H1 (cell line): ENCODE results near the gene ALAS1. TPM values are rescaled to one million over a fixed set of nuclear protein-coding genes. Genes with fewer than 3 reads are reported as not detected.

Experiments used
- CTCF ChIA-PET: fragments of 300-600 bp; sonication (Branson Sonifier 250); formaldehyde crosslinking; loops from one replicate; lab custom pipeline; 2021; ENCODE audit not compliant: partially characterized antibody; lab: Charles Lee
- POLR2A ChIA-PET: fragments of 300-600 bp; sonication (Branson Sonifier 250); formaldehyde crosslinking; loops from one replicate; lab custom pipeline; 2021; ENCODE audit warnings: inconsistent platforms; ENCODE audit not compliant: partially characterized antibody; lab: Charles Lee
- DNase-seq, 2 experiments: peaks; one replicate each; pipeline versions ENCODE4 v3.0.0 to v3.0.0-alpha.2; 2010 to 2022; ENCODE audit warnings: low spot score in 2 of 2, low read depth in 1 of 2, mixed read lengths in 1 of 2
- FAIRE-seq: peaks from 2 replicates; lab custom pipeline; 2011; peaks lifted over from hg19 to GRCh38; lab: Jason Lieb, UNC
- H2AFZ ChIP-seq: 2 replicates; pipeline ENCODE4 v1.8.1; 2012; ENCODE audit warnings: low read length, inconsistent platforms
- H2AK5ac ChIP-seq: 2 replicates; pipeline ENCODE4 v1.6.1; 2013; ENCODE audit warnings: low read depth, low read length
- H2BK120ac ChIP-seq: replicated peaks from 2 replicates; pipeline ENCODE3; 2013; ENCODE audit warnings: low read depth, low read length, inconsistent platforms
- H2BK12ac ChIP-seq: 2 replicates; pipeline ENCODE4 v1.6.1; 2013; ENCODE audit warnings: low read depth, low read length
- H2BK15ac ChIP-seq: 2 replicates; pipeline ENCODE4 v1.6.1; 2013; ENCODE audit warnings: low read length
- H2BK20ac ChIP-seq: 2 replicates; pipeline ENCODE4 v1.6.1; 2013; ENCODE audit warnings: low read length
- H2BK5ac ChIP-seq: 2 replicates; pipeline ENCODE4 v1.6.1; 2013; ENCODE audit warnings: low read depth, low read length
- H3K14ac ChIP-seq: 2 replicates; pipeline ENCODE4 v1.6.1; 2013; ENCODE audit warnings: inconsistent platforms; ENCODE audit not compliant: insufficient read length
- H3K18ac ChIP-seq: 2 replicates; pipeline ENCODE4 v1.6.1; 2013; ENCODE audit warnings: low read length; ENCODE audit errors: extremely low read depth
- H3K23ac ChIP-seq: 2 replicates; pipeline ENCODE4 v1.6.1; 2013; ENCODE audit warnings: inconsistent platforms; ENCODE audit not compliant: insufficient read length
- H3K23me2 ChIP-seq: 2 replicates; pipeline ENCODE4 v1.6.1; 2013; ENCODE audit warnings: low read depth, low read length
- H3K27ac ChIP-seq: 2 replicates; pipeline ENCODE4 v1.6.1; 2011; ENCODE audit warnings: low read depth, low read length, inconsistent platforms
- H3K27me3 ChIP-seq, 4 experiments: replicated peaks in 1 of 4; 1 replicate in 1 of 4; 2 replicates in 3 of 4; pipeline versions ENCODE4 v1.6.1 to v1.8.1; 2011 to 2013; ENCODE audit warnings: low read length in 3 of 4, mild to moderate bottlenecking in 3 of 4, inconsistent platforms in 2 of 4, mixed read lengths in 2 of 4, moderate library complexity in 1 of 4; ENCODE audit not compliant: control insufficient read depth in 3 of 4, insufficient read depth in 3 of 4; ENCODE audit errors: extremely low read depth in 1 of 4
- H3K36me3 ChIP-seq, 4 experiments: 2 replicates each; pipeline versions ENCODE4 v1.6.1 to v1.8.1; 2011 to 2013; ENCODE audit warnings: mild to moderate bottlenecking in 4 of 4, low read length in 3 of 4, moderate library complexity in 2 of 4, control low read depth in 1 of 4, inconsistent platforms in 1 of 4; ENCODE audit not compliant: insufficient read depth in 4 of 4, control insufficient read depth in 2 of 4
- H3K4ac ChIP-seq: replicated peaks from 2 replicates; pipeline ENCODE3; 2013; ENCODE audit warnings: low read length, low read depth, mixed read lengths, inconsistent platforms; ENCODE audit not compliant: insufficient read length
- H3K4me1 ChIP-seq, 4 experiments: replicated peaks in 1 of 4; 1 replicate in 1 of 4; 2 replicates in 3 of 4; pipeline versions ENCODE4 v1.6.1 to v1.8.1; 2011 to 2013; ENCODE audit warnings: low read length in 3 of 4, inconsistent platforms in 2 of 4, mixed read lengths in 1 of 4; ENCODE audit not compliant: insufficient read depth in 4 of 4, control insufficient read depth in 3 of 4
- H3K4me2 ChIP-seq, 2 experiments: 2 replicates each; pipeline versions ENCODE4 v1.6.1 to v1.8.1; 2011 to 2013; ENCODE audit warnings: low read depth in 2 of 2, low read length in 2 of 2, control low read depth in 1 of 2, inconsistent platforms in 1 of 2, mild to moderate bottlenecking in 1 of 2; ENCODE audit not compliant: insufficient read depth in 1 of 2
- H3K4me3 ChIP-seq, 4 experiments: fragments of 200-600, 300-600 bp in 1 of 4; sonication (generic), shearing (Covaris generic), sonication (Bioruptor Twin) in 1 of 4; 2 replicates each; pipeline versions ENCODE4 v1.5.1 to v1.8.1; 2011 to 2016; ENCODE audit warnings: low read length in 4 of 4, low read depth in 3 of 4, control low read depth in 2 of 4, inconsistent platforms in 2 of 4, mild to moderate bottlenecking in 2 of 4, mixed read lengths in 1 of 4, moderate library complexity in 1 of 4; ENCODE audit not compliant: insufficient read depth in 2 of 4; ENCODE audit errors: extremely low read depth in 1 of 4
- H3K56ac ChIP-seq: replicated peaks from 2 replicates; pipeline ENCODE3; 2013; ENCODE audit warnings: low read depth, mild to moderate bottlenecking, mixed read lengths, low read length, inconsistent platforms; ENCODE audit not compliant: insufficient read length
- H3K79me1 ChIP-seq: 2 replicates; pipeline ENCODE4 v1.6.1; 2013; ENCODE audit warnings: low read depth, low read length, control low read depth
- H3K79me2 ChIP-seq, 2 experiments: 2 replicates each; pipeline versions ENCODE4 v1.6.1 to v1.8.1; 2012 to 2013; ENCODE audit warnings: low read length in 2 of 2, mild to moderate bottlenecking in 2 of 2, inconsistent platforms in 1 of 2; ENCODE audit not compliant: insufficient read depth in 2 of 2, control insufficient read depth in 1 of 2
- H3K9ac ChIP-seq, 4 experiments: replicated peaks in 1 of 4; 1 replicate in 1 of 4; 2 replicates in 3 of 4; pipeline versions ENCODE4 v1.6.1 to v1.8.1; 2011 to 2013; ENCODE audit warnings: low read depth in 3 of 4, low read length in 3 of 4, control low read depth in 2 of 4, mild to moderate bottlenecking in 2 of 4, moderate library complexity in 2 of 4, inconsistent platforms in 1 of 4; ENCODE audit errors: extremely low read depth in 1 of 4
- H3K9me3 ChIP-seq, 2 experiments: 2 replicates each; pipeline versions ENCODE4 v1.6.1 to v1.8.1; 2012 to 2013; ENCODE audit warnings: mild to moderate bottlenecking in 2 of 2, moderate library complexity in 2 of 2, control low read depth in 1 of 2, inconsistent platforms in 1 of 2, low read depth in 1 of 2, low read length in 1 of 2, mixed read lengths in 1 of 2; ENCODE audit not compliant: insufficient read depth in 2 of 2
- H4K20me1 ChIP-seq, 2 experiments: replicated peaks in 1 of 2; 2 replicates each; pipeline versions ENCODE3 to v1.8.1; 2011 to 2013; ENCODE audit warnings: inconsistent platforms in 2 of 2, low read length in 2 of 2, mild to moderate bottlenecking in 1 of 2; ENCODE audit not compliant: insufficient read depth in 2 of 2, control insufficient read depth in 1 of 2
- H4K5ac ChIP-seq: 2 replicates; pipeline ENCODE4 v1.6.1; 2013; ENCODE audit warnings: low read length, low read depth, mixed read lengths, inconsistent platforms; ENCODE audit not compliant: insufficient read length
- H4K8ac ChIP-seq: 2 replicates; pipeline ENCODE4 v1.8.0; 2013; ENCODE audit warnings: mild to moderate bottlenecking, moderate library complexity, low read length, inconsistent platforms; ENCODE audit not compliant: insufficient read depth; ENCODE audit errors: extremely low read depth
- H4K91ac ChIP-seq: replicated peaks from 2 replicates; pipeline ENCODE3; 2013; ENCODE audit warnings: low read length, mixed read lengths, inconsistent platforms; ENCODE audit not compliant: insufficient read length
- CBX8 ChIP-seq: fragments of 300-800, 300-1000 bp; sonication (generic); IDR thresholded peaks from 2 replicates; pipeline ENCODE4 v1.7.1; 2016; ENCODE audit warnings: low read depth, low read length, borderline replicate concordance
- HDAC2 ChIP-seq, 2 experiments: fragments of 300-600 bp in 1 of 2; sonication (generic) in 1 of 2; IDR thresholded peaks; 2 replicates each; pipeline ENCODE4 v1.6.1; 2011 to 2012; ENCODE audit warnings: low read depth in 2 of 2, low read length in 2 of 2, mild to moderate bottlenecking in 2 of 2, moderate library complexity in 2 of 2, borderline replicate concordance in 1 of 2, inconsistent platforms in 1 of 2
- JUN ChIP-seq: IDR thresholded peaks from 2 replicates; pipeline ENCODE4 v1.6.1; 2011; ENCODE audit warnings: low read depth, mild to moderate bottlenecking, improper control_type of control experiment, low read length
- KDM1A ChIP-seq: fragments of 200-600, 300-600 bp; sonication (generic); IDR thresholded peaks from 2 replicates; pipeline ENCODE4 v1.7.1; 2016; ENCODE audit warnings: mild to moderate bottlenecking, low read length, borderline replicate concordance
- PHF8 ChIP-seq: fragments of 200-600 bp; sonication (generic); conservative IDR thresholded peaks from 2 replicates; pipeline ENCODE4 v1.7.1; 2012; ENCODE audit warnings: low read depth, mild to moderate bottlenecking, inconsistent platforms, low read length, moderate library complexity
- RFX5 ChIP-seq: IDR thresholded peaks from 2 replicates; pipeline ENCODE4 v1.6.1; 2011; ENCODE audit warnings: low read depth, low read length, improper control_type of control experiment, borderline replicate concordance
- SIRT6 ChIP-seq: IDR thresholded peaks from one replicate; pipeline ENCODE4 v1.7.1; 2012; ENCODE audit warnings: low read length, inconsistent platforms
- WGBS, 2 experiments: shearing (Covaris generic) in 1 of 2; methylation state at CpG; one replicate each; pipeline versions ENCODE4 v1.1.6 to v1.1.7; 2013 to 2015; ENCODE audit warnings: low lambda C conversion rate in 2 of 2, mixed read lengths in 2 of 2, inconsistent platforms in 1 of 2, low coverage in 1 of 2, missing lambda C conversion rate in 1 of 2; ENCODE audit not compliant: insufficient replicate concordance in 2 of 2, insufficient coverage in 1 of 2, insufficient read length in 1 of 2; ENCODE audit errors: extremely low coverage in 1 of 2, missing lambda C conversion rate in 1 of 2; 5-methylcytosine and 5-hydroxymethylcytosine counted together
- polyA plus RNA-seq, 7 experiments: library from polyadenylated mRNA; depleted of rRNA in 3 of 7; stranded (reverse) in 5 of 7; unstranded in 2 of 7; fragments of >200 nt in 5 of 7; fragments of 200-250 nt in 2 of 7; gene quantifications; 1 replicate in 5 of 7; 2 replicates in 1 of 7; 4 replicates in 1 of 7; pipeline versions ENCODE4 v1.2.1 to v1.2.3, GENCODE V29; 2011 to 2013; ENCODE audit warnings: missing spikeins in 2 of 7, mixed read lengths in 2 of 7
- total RNA-seq: library from RNA; stranded (reverse); fragmentation: NEBNext Ultra II Directional; extraction: Animal tissue kit (Norgen Biotek cat#: 25700); gene quantifications from 2 replicates; pipeline ENCODE4 v1.2.1, GENCODE V29; 2021

The ALAS1 gene
- total and polyA plus RNA-seq, 2 of the 8 experiments (the other 6 are each of a cell fraction or from before 2014, with no cell fraction given) = 45.9 to 84.4 TPM

GRCh38 chr3:52184690-52185089, 13.3 kb upstream of the ALAS1 start:
- Histone ChIP-seq H4K8ac (no peak overlapping the region), H2BK12ac (no peak overlapping the region), H3K18ac (no peak overlapping the region), H2BK20ac (no peak overlapping the region), H3K14ac (no peak overlapping the region), H3K23ac (no peak overlapping the region), H3K4ac (no peak overlapping the region), H2BK5ac (no peak overlapping the region), H2AFZ (no peak overlapping the region), H3K56ac (no peak overlapping the region), H2BK15ac (no peak overlapping the region), H3K27me3 (no peaks in the 10 kb centered on the region), H3K4me1 (peaks cover 0 to 2% (median 1%) of the 10 kb centered on the region in 4 experiments; a peak in 2 of 7 replicates), H3K79me2 (no peaks in the 10 kb centered on the region), H3K9ac (no peak overlapping the region), H2BK120ac (no peak overlapping the region), H4K20me1 (no peaks in the 10 kb centered on the region), H3K9me3 (no peaks in the 10 kb centered on the region), H4K91ac (no peak overlapping the region), H3K27ac (no peak overlapping the region), H3K4me2 (no peak overlapping the region), H3K79me1 (no peaks in the 10 kb centered on the region), H4K5ac (no peak overlapping the region), H3K4me3 (no peak overlapping the region), H2AK5ac (no peak overlapping the region), H3K23me2 (no peaks in the 10 kb centered on the region; the same call in 1 of the 2 replicates), H3K36me3 (no peaks in the 10 kb centered on the region)
- DNase-seq = no peak
- ChIA-PET POLR2A (no interaction called here), CTCF (interaction anchor here (1.0 to 4.6 kb wide), 7 partner anchors 8 to 64 kb away, joined by 3 to 26 read pairs (median 3); no protein-coding TSS in a partner anchor)
- FAIRE-seq = no peak
- 89% methylated on average over 8 of the region's 8 CpGs; no CpG with 5 or more reads in 1 of the 2 experiments for WGBS, 2 experiments
- TF ChIP-seq RFX5 = no peak
- no peak for TF ChIP-seq SIRT6
- no peak for TF ChIP-seq CBX8
- no peak for TF ChIP-seq PHF8
- no peak for TF ChIP-seq JUN
- TF ChIP-seq KDM1A = no peak
- TF ChIP-seq HDAC2 (IDR thresholded peaks at IDR 0.05; ENCODE audit: borderline replicate concordance in 1 of 2, low read depth in 2 of 2, low read length in 2 of 2) = no peak
